Measurements from ENCODE around the gene ZSWIM1.

Gene ZSWIM1

DNA sequence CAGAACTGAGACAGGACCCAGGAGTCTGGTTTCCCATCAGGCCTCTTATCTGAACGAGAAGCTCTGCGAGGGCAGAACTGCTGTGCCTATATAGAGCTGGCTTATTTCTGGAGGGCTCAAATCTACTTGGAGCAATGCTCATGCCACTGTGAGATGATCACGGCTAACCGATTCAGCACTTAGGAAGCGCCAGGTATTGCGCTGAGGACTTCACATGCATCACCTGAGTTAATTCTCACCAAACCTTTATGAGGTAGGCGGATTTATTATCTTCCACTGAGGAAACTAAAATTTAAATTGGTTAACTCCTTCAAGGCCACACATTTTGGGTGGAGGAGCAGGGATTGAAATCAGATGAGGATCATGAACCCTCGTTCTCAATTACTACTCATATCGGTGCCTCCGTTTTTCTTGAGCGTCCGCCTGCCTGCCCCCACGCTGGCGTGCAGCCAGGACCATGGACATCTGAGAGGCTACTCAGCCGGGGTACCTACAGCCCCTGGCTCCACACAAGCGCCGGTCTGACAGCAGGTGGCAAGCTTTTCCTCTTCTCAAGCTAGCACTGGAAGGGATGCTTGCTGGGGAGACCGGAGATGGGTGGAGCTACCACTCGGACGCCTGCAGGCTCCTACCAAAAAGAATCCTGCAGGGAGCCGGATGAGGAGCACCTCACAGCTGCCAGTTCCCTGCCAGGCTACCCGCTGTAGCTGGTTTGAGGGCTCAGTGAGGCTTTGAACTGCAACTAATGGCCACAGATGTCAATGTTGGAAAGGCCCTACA, 52.4 kb downstream of the ZSWIM1 start:
- no peak for FAIRE-seq

- no peak for FAIRE-seq
Measured at GRCh38 chr20:45934046-45934585, 53.1 kb downstream of the ZSWIM1 start.

Data from G401.6 (cell line).